GM21447 (cell line): Measurements from ENCODE around the gene TLR6.

Experiments
- ATAC-seq: cut with Tn5 transposase; IDR thresholded peaks from one replicate; pipeline ENCODE4 v1.9.1; 2021; ENCODE audit not compliant: unreplicated experiment

Gene TLR6

GRCh38 chr4:38856524-38857337 lies at the start of gene TLR6:
TSS of gene TLR6 (minus strand) at chr4:38856817. CDS start at chr4:38829473, 27,344 bp downstream.
- ATAC-seq = peak; percentile 42

- no peak for ATAC-seq
These were observed 49.2 kb upstream of the TLR6 start for GRCh38 chr4:38905652-38906385.

DNA sequence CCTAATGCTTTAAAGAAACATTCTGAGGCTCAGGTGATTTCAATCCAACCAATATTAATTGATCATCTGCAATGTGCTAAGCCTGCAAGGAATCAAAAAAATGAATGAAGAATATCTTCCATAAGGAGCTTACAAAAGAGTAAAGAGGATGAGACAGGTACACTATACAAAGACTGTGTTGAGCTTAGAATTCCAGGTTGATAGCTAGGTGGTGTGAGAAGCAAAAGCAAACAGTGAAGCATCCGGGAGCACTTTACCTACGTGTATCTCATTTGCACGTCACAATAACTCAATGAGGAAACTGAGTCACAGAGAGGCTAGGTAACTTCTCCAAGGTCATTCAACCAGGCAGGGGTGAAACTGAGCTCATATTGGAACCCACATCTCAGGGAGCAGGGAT lies 48.1 kb upstream of the TLR6 start:
- no peak for ATAC-seq

GRCh38 chr4:38904090-38904666 lies 47.6 kb upstream of the TLR6 start:
- ATAC-seq = no peak

- ATAC-seq = no peak
These were observed 46.1 kb upstream of the TLR6 start for GRCh38 chr4:38902695-38903094.

GRCh38 chr4:38902221-38902620 lies 45.6 kb upstream of the TLR6 start:
- no peak for ATAC-seq

GRCh38 chr4:38898245-38898644 lies 41.6 kb upstream of the TLR6 start:
- ATAC-seq = no peak

DNA sequence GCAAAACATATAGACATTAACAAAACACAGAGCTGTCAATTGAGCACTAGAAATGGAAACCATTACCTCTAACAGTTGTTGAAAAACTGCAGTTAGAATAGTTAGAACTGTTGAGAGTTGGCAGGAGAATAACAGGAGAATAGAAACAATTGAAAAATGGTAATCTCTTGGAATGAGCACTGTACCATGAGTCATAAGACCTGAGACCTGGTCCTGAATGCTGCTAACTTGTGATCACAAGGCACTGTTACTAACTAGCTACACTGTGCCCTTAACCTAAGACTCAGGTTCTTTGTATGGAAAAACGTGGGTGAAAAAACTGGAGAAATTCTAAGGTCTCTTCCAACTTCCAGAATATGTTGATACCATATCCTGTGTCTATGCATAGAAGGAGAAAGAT lies 40.3 kb upstream of the TLR6 start:
- ATAC-seq = no peak

- ATAC-seq = no peak
These were observed 37.8 kb upstream of the TLR6 start for GRCh38 chr4:38894322-38894982.

DNA sequence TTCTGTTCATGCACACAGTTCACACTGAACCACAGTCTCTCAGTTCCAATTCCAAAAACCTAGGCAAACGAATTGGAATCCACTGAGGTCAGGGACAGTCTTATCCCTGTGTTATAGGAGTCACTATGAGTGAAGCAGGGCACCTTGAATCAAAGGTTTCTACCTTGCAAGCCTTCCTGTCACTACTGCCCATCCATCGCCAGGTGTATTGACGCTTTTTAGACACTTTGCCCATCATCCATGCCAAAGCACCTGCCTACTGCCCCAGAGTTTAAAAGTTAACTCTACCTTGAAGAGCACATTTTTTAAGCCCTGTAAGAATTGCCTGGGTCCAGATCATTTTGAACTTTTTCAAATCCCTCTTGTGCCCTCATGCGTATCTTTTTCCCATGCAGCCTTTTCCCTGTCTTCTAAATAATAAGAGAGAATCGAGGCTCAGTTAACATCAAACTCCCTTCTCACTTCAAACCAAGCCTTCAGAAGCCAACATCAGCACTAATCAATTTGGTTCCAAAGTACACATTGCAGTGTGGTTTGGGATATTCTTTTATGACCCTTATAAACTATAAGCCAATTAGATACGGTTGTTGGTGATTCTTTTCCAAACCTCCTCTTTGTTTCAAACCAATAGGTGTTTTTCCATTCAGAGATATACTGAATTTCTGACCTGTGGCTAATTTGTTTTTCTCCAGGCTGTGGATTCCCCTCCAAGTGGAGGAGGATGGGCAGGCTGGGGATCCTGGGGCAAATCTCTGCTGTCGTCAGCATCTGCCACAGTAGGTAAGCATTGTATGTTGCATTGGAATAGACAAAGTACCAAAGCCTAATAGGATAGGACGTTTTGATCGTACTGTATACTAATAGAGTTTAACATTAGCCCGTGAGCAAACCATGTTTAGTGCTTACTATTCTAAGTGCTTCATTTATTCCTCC lies 34.7 kb upstream of the TLR6 start:
- no peak for ATAC-seq

DNA sequence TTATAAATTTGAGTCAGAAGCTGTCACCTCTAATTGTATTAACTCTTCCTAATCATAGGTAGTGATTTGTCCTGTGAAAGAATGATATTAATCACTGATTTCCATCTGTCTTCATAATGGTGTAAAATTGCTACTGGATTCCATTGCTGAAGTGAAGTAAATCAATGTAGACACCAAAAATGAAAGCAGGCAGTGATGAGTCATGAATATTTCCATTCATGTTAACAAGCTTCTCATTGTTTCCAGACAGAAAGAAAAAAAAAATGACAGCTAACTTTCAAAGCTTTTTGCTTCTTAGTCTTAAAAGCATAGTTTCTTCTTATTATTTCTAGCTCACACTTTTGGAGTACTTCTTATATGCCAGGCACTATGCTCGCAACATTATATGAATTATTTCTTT lies 32.5 kb upstream of the TLR6 start:
- peak; percentile 89 for ATAC-seq

GRCh38 chr4:38884254-38884653 lies 27.6 kb upstream of the TLR6 start:
- no peak for ATAC-seq

DNA sequence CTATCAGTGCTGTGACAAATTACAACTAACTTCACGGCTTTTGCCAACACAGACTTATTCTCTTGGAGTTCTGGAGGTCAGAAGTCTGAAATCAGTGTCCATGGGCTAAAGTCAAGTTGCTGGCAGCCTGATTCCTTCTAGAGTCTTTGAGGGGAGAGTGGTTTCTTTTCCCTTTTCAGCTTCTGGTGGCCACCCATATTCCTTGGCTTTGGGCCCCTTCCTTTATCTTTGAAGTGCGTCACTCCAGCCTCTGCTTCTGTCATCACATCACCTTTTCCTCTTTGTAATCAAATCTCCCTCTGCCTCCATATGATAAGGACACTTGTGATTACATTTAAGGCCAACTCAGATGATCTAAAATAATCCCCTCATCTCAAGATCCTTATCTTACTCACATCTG lies 20.0 kb upstream of the TLR6 start:
- no peak for ATAC-seq

- ATAC-seq = no peak
These were observed 16.8 kb upstream of the TLR6 start for GRCh38 chr4:38873290-38873944.

GRCh38 chr4:38872620-38873019 lies 16.0 kb upstream of the TLR6 start:
- ATAC-seq = no peak

DNA sequence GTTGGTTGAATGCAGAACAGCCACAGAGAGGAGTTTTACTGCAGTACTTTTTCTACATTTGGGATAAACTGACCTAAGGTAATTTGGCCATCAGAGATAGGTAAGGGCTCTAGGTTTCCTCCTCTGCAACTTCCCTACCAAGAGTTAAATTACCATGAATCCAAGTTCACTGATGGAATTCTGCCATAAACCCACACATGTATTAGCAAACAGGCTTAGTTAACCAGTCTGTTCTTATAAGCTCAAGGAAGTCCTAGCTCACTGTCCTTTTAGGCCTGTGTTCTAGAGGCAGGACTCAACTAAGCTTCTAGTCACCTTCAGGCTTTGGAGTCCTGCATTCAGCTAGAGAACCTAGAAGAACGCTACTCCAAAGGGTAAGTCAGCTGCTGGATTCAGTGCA lies 15.0 kb upstream of the TLR6 start:
- ATAC-seq = no peak

DNA sequence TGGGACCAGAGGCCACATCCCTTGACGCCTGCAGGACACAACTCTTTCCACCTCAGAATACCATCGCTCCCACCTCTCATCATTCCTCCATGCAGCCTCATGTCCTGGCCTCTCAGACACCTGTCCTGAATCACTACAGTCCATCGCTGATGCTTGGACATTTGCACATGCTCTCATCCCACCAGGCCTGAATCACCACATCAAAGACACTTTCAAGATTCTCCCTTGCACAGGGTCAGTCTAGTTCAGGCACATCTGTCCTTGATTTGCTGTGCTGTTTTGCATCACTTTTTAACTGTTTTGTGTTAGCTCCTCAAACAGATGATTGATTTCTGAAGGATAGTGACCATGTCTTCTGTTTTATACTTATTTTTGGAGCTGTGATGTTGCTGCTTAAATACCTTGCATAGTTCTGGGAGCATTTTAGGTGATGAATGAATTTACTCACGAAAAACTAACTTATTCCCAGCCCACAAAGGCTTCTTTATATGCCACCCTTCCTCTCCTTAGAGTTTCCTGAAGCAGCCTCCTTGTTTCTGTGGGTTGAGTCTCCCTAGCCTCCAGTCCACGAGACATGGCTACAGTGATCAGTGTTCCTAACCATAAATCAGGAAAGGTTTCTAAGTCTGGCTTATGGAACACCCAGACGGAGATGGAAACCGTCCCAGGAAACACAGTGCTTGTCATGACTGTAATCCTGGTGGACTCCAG lies 13.6 kb upstream of the TLR6 start:
- ATAC-seq = no peak

DNA sequence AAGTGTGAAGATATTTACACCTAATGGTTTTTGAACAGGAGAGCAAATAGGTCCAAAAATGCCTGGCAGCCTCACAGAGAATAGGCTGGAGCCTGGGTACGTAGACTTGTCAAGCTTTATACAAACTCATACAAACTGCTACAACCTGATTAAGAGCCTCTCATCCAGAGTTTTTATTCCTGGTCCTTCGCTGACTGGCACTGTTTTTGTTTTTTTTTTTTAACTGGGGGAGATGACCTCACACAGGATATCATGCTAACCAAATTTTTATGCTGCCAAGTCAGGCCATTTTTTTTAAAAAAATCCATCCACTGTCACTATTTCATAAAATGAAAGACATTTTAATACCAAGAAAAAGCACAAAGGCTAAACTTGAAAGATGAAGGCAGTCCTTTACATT lies 12.9 kb upstream of the TLR6 start:
- no peak for ATAC-seq
